Activated CD4-positive, alpha-beta T cell treated with anti-CD3 and anti-CD28 coated beads, Interleukin-2, amount 10 ng/mL, durations not matched to agents 7 days and 5 days (primary cell): ENCODE data around the gene TEKTIP1. TPM values are rescaled to one million over a fixed set of nuclear protein-coding genes. Genes with fewer than 3 reads are reported as not detected.
A peak's percentile ranks its signal among the peaks of the same experiment; 100 is the strongest.
"Not testable (repeated sequence)": the region's sequence is repeated elsewhere in the genome, so short reads cannot be mapped to it uniquely, and the experiment has no call there.

Experiments
- CTCF ChIA-PET: fragments of 350-600 bp; sonication (Branson Sonifier 250); formaldehyde crosslinking; loops from one replicate; lab custom pipeline; 2021; ENCODE audit warnings: antibody characterized with exemption; lab: Charles Lee
- POLR2A ChIA-PET: fragments of 350-600 bp; sonication (Branson Sonifier 250); formaldehyde crosslinking; loops from one replicate; lab custom pipeline; 2021; ENCODE audit warnings: antibody characterized with exemption; lab: Charles Lee
- DNase-seq: peaks from one replicate; pipeline ENCODE4 v3.0.0-alpha.2; 2020
- H3K27ac Mint-ChIP-seq: one replicate; pipeline ENCODE4 v1.8.0; 2021; ENCODE audit warnings: mild to moderate bottlenecking, moderate library complexity, mixed read lengths
- H3K27me3 Mint-ChIP-seq: one replicate; pipeline ENCODE4 v1.8.0; 2021; ENCODE audit warnings: mixed read lengths
- H3K36me3 Mint-ChIP-seq: one replicate; pipeline ENCODE4 v1.8.0; 2021; ENCODE audit warnings: low read depth, mixed read lengths
- H3K4me1 Mint-ChIP-seq: one replicate; pipeline ENCODE4 v1.8.0; 2021; ENCODE audit warnings: mixed read lengths
- H3K4me3 Mint-ChIP-seq: one replicate; pipeline ENCODE4 v1.8.0; 2021; ENCODE audit warnings: mild to moderate bottlenecking, moderate library complexity, mixed read lengths
- H3K9me3 Mint-ChIP-seq: one replicate; pipeline ENCODE4 v1.8.0; 2021; ENCODE audit warnings: mixed read lengths
- total RNA-seq, 2 experiments: library from RNA; stranded (reverse); gene quantifications; one replicate each; pipeline ENCODE4 v1.2.3, GENCODE V29; 2021

Gene TEKTIP1
- total RNA-seq, 2 experiments from 2014 or later = 6.5 to 8.7 TPM

DNA sequence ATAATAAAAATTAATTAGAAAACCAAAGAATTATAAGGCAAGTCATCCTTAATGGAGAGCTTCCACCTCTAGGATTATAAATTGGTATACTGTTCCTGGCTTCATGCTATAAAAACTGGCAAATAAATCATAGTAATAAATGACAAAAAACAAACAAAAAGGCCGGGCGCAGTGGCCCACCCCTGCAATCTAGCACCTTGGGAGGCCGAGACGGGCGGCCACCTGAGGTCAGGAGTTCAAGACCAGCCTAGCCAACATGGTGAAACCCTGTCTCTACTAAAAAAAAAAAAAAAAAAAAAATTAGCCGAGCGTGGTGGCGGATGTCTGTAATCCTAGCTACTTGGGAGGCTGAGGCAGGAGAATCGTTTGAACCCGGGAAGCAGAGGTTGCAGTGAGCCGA is 31.1 kb downstream of the TEKTIP1 start:
- H3K9me3 Mint-ChIP-seq, POLR2A ChIA-PET, H3K4me3 Mint-ChIP-seq, H3K36me3 Mint-ChIP-seq, H3K27ac Mint-ChIP-seq, DNase-seq, H3K27me3 Mint-ChIP-seq: not testable (repeated sequence)
- peaks cover 15% of the 10 kb centered on the region for H3K4me1 Mint-ChIP-seq
- CTCF ChIA-PET = interaction anchor here (0.6 to 0.7 kb wide), 2 partner anchors 68 to 121 kb away, joined by 3 to 5 read pairs; no protein-coding TSS in a partner anchor

DNA sequence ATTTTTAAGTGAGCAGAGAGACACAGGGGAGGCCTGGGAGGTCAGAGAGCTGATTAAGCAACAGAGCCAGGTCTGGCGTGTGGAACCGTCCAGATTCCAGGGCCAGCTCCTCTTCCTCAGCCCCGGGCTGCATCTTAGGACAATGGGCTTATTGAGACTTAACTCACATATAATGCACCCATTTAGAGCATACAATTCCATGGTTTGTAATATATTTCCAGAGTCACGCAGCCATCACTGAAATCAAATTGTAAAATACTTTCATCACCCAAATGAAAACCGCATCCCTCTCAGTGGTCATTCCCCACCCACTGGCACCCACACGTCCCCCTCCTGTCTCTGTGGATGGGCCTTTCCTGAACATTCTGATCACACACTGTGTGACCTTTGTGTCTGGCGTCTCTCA is 31.6 kb downstream of the TEKTIP1 start:
- ChIA-PET POLR2A (no interaction called here), CTCF (interaction anchor here (0.6 to 0.7 kb wide), 2 partner anchors 69 to 120 kb away, joined by 3 to 5 read pairs; no protein-coding TSS in a partner anchor)
- H3K36me3 Mint-ChIP-seq = peaks cover 12% of the 10 kb centered on the region
- no peaks in the 10 kb centered on the region for H3K27me3 Mint-ChIP-seq
- no peaks in the 10 kb centered on the region for H3K9me3 Mint-ChIP-seq
- H3K4me1 Mint-ChIP-seq = peaks cover 18% of the 10 kb centered on the region
- no peak overlapping the region for H3K4me3 Mint-ChIP-seq
- DNase-seq = no peak
- H3K27ac Mint-ChIP-seq = no peak overlapping the region

- H3K4me1 Mint-ChIP-seq = peaks cover 18% of the 10 kb centered on the region
- peaks cover 17% of the 10 kb centered on the region for H3K36me3 Mint-ChIP-seq
- H3K9me3 Mint-ChIP-seq = no peaks in the 10 kb centered on the region
- peak; percentile 100 for DNase-seq
- CTCF ChIA-PET = no interaction called here
- H3K27ac Mint-ChIP-seq = peak overlapping the region; percentile 51
- POLR2A ChIA-PET = no interaction called here
- H3K4me3 Mint-ChIP-seq = peak overlapping the region; percentile 76
- H3K27me3 Mint-ChIP-seq = no peaks in the 10 kb centered on the region
Observed at GRCh38 chr19:3572132-3572854, 33.3 kb downstream of the TEKTIP1 start.

GRCh38 chr19:3572855-3573161 is 33.8 kb downstream of the TEKTIP1 start, which contains the start of gene HMG20B:
Gene HMG20B, plus strand, starts transcription at chr19:3572944. Its CDS starts 366 bp downstream, at chr19:3573310.
- CTCF ChIA-PET = interaction anchor here (1.4 kb wide), 1 partner anchor 28 kb away, joined by 3 read pairs; no protein-coding TSS in a partner anchor
- POLR2A ChIA-PET = no interaction called here

GRCh38 chr19:3573162-3573857 is 34.3 kb downstream of the TEKTIP1 start:
- ChIA-PET CTCF (interaction anchor here (0.8 to 1.4 kb wide), 3 partner anchors 17 to 29 kb away, joined by 3 read pairs; no protein-coding TSS in a partner anchor), POLR2A (interaction anchor here (0.6 kb wide), 1 partner anchor 104 kb away, joined by 9 read pairs; no protein-coding TSS in a partner anchor)
- H3K27me3 Mint-ChIP-seq = no peaks in the 10 kb centered on the region
- H3K9me3 Mint-ChIP-seq = no peaks in the 10 kb centered on the region
- peak overlapping the region; percentile 76 for H3K4me3 Mint-ChIP-seq
- H3K4me1 Mint-ChIP-seq = peaks cover 18% of the 10 kb centered on the region
- DNase-seq = no peak
- peaks cover 17% of the 10 kb centered on the region for H3K36me3 Mint-ChIP-seq
- H3K27ac Mint-ChIP-seq = peak overlapping the region; percentile 85

More at GRCh38 chr19:3572855-3573161, 33.8 kb downstream of the TEKTIP1 start, which contains the start of gene HMG20B:
- peaks cover 18% of the 10 kb centered on the region for H3K4me1 Mint-ChIP-seq
- H3K27ac Mint-ChIP-seq = peak within 1 kb of the TSS; percentile 85
- peaks cover 17% of the 10 kb centered on the region for H3K36me3 Mint-ChIP-seq
- no peaks in the 10 kb centered on the region for H3K27me3 Mint-ChIP-seq
- peak within 1 kb of the TSS; percentile 76 for H3K4me3 Mint-ChIP-seq
- no peak for DNase-seq
- no peaks in the 10 kb centered on the region for H3K9me3 Mint-ChIP-seq

DNA sequence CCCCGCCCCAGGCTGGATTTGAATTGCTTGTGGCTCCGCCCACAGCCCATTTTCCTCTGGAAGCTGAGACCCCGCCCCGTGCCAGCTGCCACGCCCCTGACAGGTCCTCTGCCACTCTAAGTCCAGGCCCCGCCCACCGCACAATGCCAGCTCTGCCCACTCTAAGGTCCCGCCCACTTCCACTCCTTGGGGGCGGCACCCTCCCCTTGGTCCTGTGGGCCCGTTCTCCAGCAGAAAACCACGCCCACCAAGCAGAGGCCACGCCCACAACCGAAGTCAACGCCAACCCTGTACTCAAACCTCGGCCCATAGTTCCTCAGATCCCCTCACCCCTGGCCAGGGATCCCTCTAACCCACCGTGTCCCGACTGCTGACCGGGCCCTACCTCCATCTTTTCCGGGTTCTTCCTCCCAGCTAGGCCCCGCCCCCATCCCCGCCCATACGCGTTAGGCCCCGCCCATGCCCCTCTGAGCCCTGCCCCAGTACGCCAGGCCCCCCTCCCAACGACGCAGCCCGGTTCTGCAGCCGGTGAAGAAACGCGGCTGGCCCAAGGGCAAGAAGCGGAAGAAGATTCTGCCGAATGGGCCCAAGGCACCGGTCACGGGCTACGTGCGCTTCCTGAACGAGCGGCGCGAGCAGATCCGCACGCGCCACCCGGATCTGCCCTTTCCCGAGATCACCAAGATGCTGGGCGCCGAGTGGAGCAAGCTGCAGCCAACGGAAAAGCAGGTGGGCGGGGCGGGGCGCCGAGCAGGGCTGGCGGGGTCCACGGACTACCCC is 35.1 kb downstream of the TEKTIP1 start:
- CTCF ChIA-PET = interaction anchor here (0.8 to 1.5 kb wide), 4 partner anchors 17 to 29 kb away, joined by 3 to 4 read pairs (median 3); no protein-coding TSS in a partner anchor
- peak; percentile 93 for DNase-seq
- POLR2A ChIA-PET = interaction anchor here (0.6 kb wide), 1 partner anchor 105 kb away, joined by 9 read pairs; no protein-coding TSS in a partner anchor
- Mint-ChIP-seq H3K9me3 (no peaks in the 10 kb centered on the region), H3K4me1 (peaks cover 18% of the 10 kb centered on the region), H3K4me3 (peak overlapping the region; percentile 76), H3K27ac (peak overlapping the region; percentile 85), H3K36me3 (peaks cover 17% of the 10 kb centered on the region), H3K27me3 (no peaks in the 10 kb centered on the region)

- no peaks in the 10 kb centered on the region for H3K27me3 Mint-ChIP-seq
- DNase-seq = peak; percentile 37
- ChIA-PET POLR2A (interaction anchor here (0.6 kb wide), 1 partner anchor 973 kb away, joined by 4 read pairs; no protein-coding TSS in a partner anchor), CTCF (interaction anchor here (1.1 to 1.5 kb wide), 2 partner anchors 16 to 187 kb away, joined by 3 to 4 read pairs; partner anchors contain the start of gene MRPL54)
- H3K9me3 Mint-ChIP-seq = no peaks in the 10 kb centered on the region
- no peak overlapping the region for H3K4me3 Mint-ChIP-seq
- H3K36me3 Mint-ChIP-seq = peaks cover 17% of the 10 kb centered on the region
- H3K4me1 Mint-ChIP-seq = peaks cover 18% of the 10 kb centered on the region
- no peak overlapping the region for H3K27ac Mint-ChIP-seq
Observed at GRCh38 chr19:3575260-3575741, 36.3 kb downstream of the TEKTIP1 start.

- Mint-ChIP-seq H3K27me3 (no peaks in the 10 kb centered on the region), H3K27ac (no peak overlapping the region), H3K9me3 (no peaks in the 10 kb centered on the region), H3K36me3 (peaks cover 17% of the 10 kb centered on the region), H3K4me1 (peaks cover 18% of the 10 kb centered on the region), H3K4me3 (no peak overlapping the region)
- CTCF ChIA-PET = interaction anchor here (1.1 kb wide), 1 partner anchor 186 kb away, joined by 3 read pairs; the partner anchor contains the start of gene MRPL54
- POLR2A ChIA-PET = interaction anchor here (0.6 kb wide), 1 partner anchor 972 kb away, joined by 4 read pairs; no protein-coding TSS in a partner anchor
- no peak for DNase-seq
Observed at GRCh38 chr19:3575949-3576673, 37.1 kb downstream of the TEKTIP1 start.

- no peaks in the 10 kb centered on the region for H3K27me3 Mint-ChIP-seq
- ChIA-PET POLR2A (no interaction called here), CTCF (no interaction called here)
- DNase-seq = no peak
- no peaks in the 10 kb centered on the region for H3K9me3 Mint-ChIP-seq
- H3K27ac Mint-ChIP-seq = no peak overlapping the region
- H3K4me3 Mint-ChIP-seq = no peak overlapping the region
- H3K36me3 Mint-ChIP-seq = peaks cover 17% of the 10 kb centered on the region
- H3K4me1 Mint-ChIP-seq = peaks cover 12% of the 10 kb centered on the region
Observed at GRCh38 chr19:3576696-3577443, 37.9 kb downstream of the TEKTIP1 start.

DNA sequence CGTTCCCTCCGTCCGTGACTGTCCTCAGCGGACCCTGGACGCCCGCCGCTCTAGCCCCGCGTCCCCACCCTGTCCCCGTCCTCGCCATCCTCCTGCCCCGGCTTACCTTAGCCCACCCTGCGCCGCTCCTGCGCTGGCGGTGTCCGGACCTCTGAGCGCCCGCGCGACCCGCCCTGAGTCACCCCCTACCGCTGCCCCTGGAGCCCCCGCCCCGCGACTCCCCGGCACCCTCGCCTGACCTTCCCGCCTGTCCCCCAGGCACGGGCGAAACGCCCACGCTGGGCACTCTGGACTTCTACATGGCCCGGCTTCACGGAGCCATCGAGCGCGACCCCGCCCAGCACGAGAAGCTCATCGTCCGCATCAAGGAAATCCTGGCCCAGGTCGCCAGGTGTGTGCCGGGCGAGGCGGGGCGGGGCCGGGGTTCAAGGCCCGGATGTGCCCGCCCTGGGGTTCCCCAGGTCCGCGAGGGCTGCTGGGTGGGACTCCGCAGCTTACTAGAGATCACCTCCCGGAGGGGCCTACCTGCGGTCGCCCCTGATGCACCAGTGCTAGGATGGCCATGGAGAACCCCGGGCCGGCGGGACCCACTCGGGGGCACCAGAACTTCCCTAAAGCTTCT is 38.9 kb downstream of the TEKTIP1 start:
- ChIA-PET POLR2A (no interaction called here), CTCF (interaction anchor here (0.9 kb wide), 1 partner anchor 121 kb away, joined by 3 read pairs; no protein-coding TSS in a partner anchor)
- Mint-ChIP-seq H3K4me1 (peaks cover 7% of the 10 kb centered on the region), H3K9me3 (no peaks in the 10 kb centered on the region), H3K36me3 (peaks cover 17% of the 10 kb centered on the region), H3K4me3 (no peak overlapping the region), H3K27me3 (no peaks in the 10 kb centered on the region), H3K27ac (no peak overlapping the region)
- no peak for DNase-seq
